HepG2 (cell line): ENCODE data around the gene MRPL20. TPM values are rescaled to one million over a fixed set of nuclear protein-coding genes. Genes with fewer than 3 reads are reported as not detected.

ENCODE experiments used
- ATAC-seq: fragments of 200-7000 bp; cut with Tn5 transposase; 3 replicates; pipeline ENCODE4 v1.9.1; 2020; ENCODE audit warnings: mild to moderate bottlenecking, moderate library complexity
- BruUV-seq: library from RNA; stranded (reverse); fragments of 400-500 nt; replicated peaks from 2 replicates; lab custom pipeline; 2021; lab: Mats Ljungman, UMichigan
- CTCF ChIA-PET: fragments of 300-600 bp; formaldehyde crosslinking; extraction: SDS; loops from one replicate; lab custom pipeline; 2021; ENCODE audit warnings: low total read pairs, inconsistent platforms, low intra/inter-chr PET ratio; lab: Yijun Ruan, JAX
- POLR2A ChIA-PET: fragments of 350-600 bp; sonication (Branson Sonifier 250); formaldehyde crosslinking; loops from one replicate; lab custom pipeline; 2020; ENCODE audit warnings: antibody characterized with exemption, inconsistent platforms; lab: Yijun Ruan, JAX
- DNase-seq: peaks from one replicate; pipeline ENCODE4 v3.0.0-alpha.2; 2015; ENCODE audit warnings: low spot score
- FAIRE-seq: peaks from 3 replicates; lab custom pipeline; 2011; peaks lifted over from hg19 to GRCh38; lab: Jason Lieb, UNC
- H2AFZ ChIP-seq: one replicate; pipeline ENCODE4 v1.6.1; 2011; ENCODE audit warnings: low read length, inconsistent platforms
- H3K27ac ChIP-seq: fragments of 300-600 bp; 3 replicates; pipeline ENCODE4 v1.8.0; 2011; ENCODE audit warnings: mixed run types, mild to moderate bottlenecking, mixed read lengths, low read length, inconsistent platforms; ENCODE audit not compliant: insufficient read depth; ENCODE audit errors: extremely low read length
- H3K27me3 ChIP-seq, 2 experiments: fragments of 200-600 bp in 1 of 2; 2 replicates in 1 of 2; 3 replicates in 1 of 2; pipeline versions ENCODE4 v1.6.0 to v1.8.0; 2011; ENCODE audit warnings: low read length in 2 of 2, mild to moderate bottlenecking in 2 of 2, moderate library complexity in 2 of 2, inconsistent platforms in 1 of 2; ENCODE audit not compliant: insufficient read depth in 2 of 2, control insufficient read depth in 1 of 2
- H3K36me3 ChIP-seq, 2 experiments: fragments of 200-600 bp in 1 of 2; replicated peaks in 1 of 2; 2 replicates in 1 of 2; 3 replicates in 1 of 2; pipeline versions ENCODE4 v1.5.1 to v1.8.0; 2011; ENCODE audit warnings: low read length in 2 of 2, inconsistent platforms in 1 of 2; ENCODE audit not compliant: insufficient read depth in 2 of 2, control insufficient read depth in 1 of 2
- H3K4me1 ChIP-seq: 2 replicates; pipeline ENCODE4 v1.5.1; 2012; ENCODE audit warnings: low read length, inconsistent platforms; ENCODE audit not compliant: insufficient read depth
- H3K4me2 ChIP-seq: 2 replicates; pipeline ENCODE4 v1.6.0; 2011; ENCODE audit warnings: low read depth, low read length, inconsistent platforms
- H3K4me3 ChIP-seq, 3 experiments: fragments of 200-600 bp in 1 of 3; sonication (generic), shearing (Covaris generic) in 1 of 3; replicated peaks in 1 of 3; 2 replicates each; pipeline ENCODE4 v1.5.1; 2011 to 2016; ENCODE audit warnings: low read length in 3 of 3, inconsistent platforms in 2 of 3, low read depth in 2 of 3, mild to moderate bottlenecking in 2 of 3, control low read depth in 1 of 3, mixed read lengths in 1 of 3; ENCODE audit not compliant: insufficient read depth in 1 of 3
- H3K79me2 ChIP-seq: one replicate; pipeline ENCODE4 v1.6.1; 2011; ENCODE audit warnings: low read length, inconsistent platforms; ENCODE audit not compliant: insufficient read depth
- H3K9ac ChIP-seq: 2 replicates; pipeline ENCODE4 v1.6.0; 2011; ENCODE audit warnings: mild to moderate bottlenecking, low read depth, low read length, inconsistent platforms; ENCODE audit not compliant: insufficient read depth
- H3K9me3 ChIP-seq: 2 replicates; pipeline ENCODE4 v1.5.1; 2012; ENCODE audit warnings: mild to moderate bottlenecking, low read length
- H4K20me1 ChIP-seq: 2 replicates; pipeline ENCODE4 v1.6.0; 2011; ENCODE audit warnings: inconsistent platforms, mild to moderate bottlenecking, low read length, moderate library complexity; ENCODE audit not compliant: insufficient read depth
- BRF2 ChIP-seq: sonication (generic); formaldehyde crosslinking; IDR thresholded peaks from 2 replicates; pipeline ENCODE4 v1.8.1; 2022; ENCODE audit warnings: mild to moderate bottlenecking, missing genetic modification reagents
- IRF9 ChIP-seq: sonication (generic); formaldehyde crosslinking; IDR thresholded peaks from 2 replicates; pipeline ENCODE4 v1.8.0; 2022; ENCODE audit warnings: missing genetic modification reagents, mild to moderate bottlenecking, borderline replicate concordance
- LCORL ChIP-seq, 2 experiments: fragments of 450-650 bp in 1 of 2; sonication (generic) in 1 of 2; formaldehyde crosslinking in 1 of 2; IDR thresholded peaks; 2 replicates each; pipeline versions ENCODE4 v1.5.0 to v1.6.1; 2017 to 2020; ENCODE audit warnings: antibody characterized with exemption in 1 of 2, missing genetic modification reagents in 1 of 2
- REPIN1 ChIP-seq: sonication (generic); formaldehyde crosslinking; IDR thresholded peaks from 2 replicates; pipeline ENCODE4 v1.8.0; 2022; ENCODE audit warnings: missing genetic modification reagents, low read depth, mild to moderate bottlenecking, borderline replicate concordance
- XBP1 ChIP-seq: sonication (generic); formaldehyde crosslinking; IDR thresholded peaks from 2 replicates; pipeline ENCODE4 v1.5.0; 2020; ENCODE audit warnings: missing genetic modification reagents
- ZNF253 ChIP-seq: sonication (generic); formaldehyde crosslinking; IDR thresholded peaks from 2 replicates; pipeline ENCODE4 v1.8.0; 2022; ENCODE audit warnings: mild to moderate bottlenecking, missing genetic modification reagents, borderline replicate concordance
- ZNF44 ChIP-seq: sonication (generic); formaldehyde crosslinking; IDR thresholded peaks from 2 replicates; pipeline ENCODE4 v1.5.1; 2020; ENCODE audit warnings: mild to moderate bottlenecking, missing genetic modification reagents
- ZNF639 ChIP-seq: conservative IDR thresholded peaks from 2 replicates; pipeline ENCODE4 v1.6.1; 2018; ENCODE audit warnings: missing genetic modification reagents
- WGBS: methylation state at CpG from one replicate; pipeline ENCODE4 v1.1.6; 2017; ENCODE audit warnings: low lambda C conversion rate; 5-methylcytosine and 5-hydroxymethylcytosine counted together
- in situ Hi-C: cut with HindIII; loops from 2 replicates; pipeline ENCODE4 v1.10.0; 2017; ENCODE audit warnings: low pct_unique_long_range_greater_than_20kb; ENCODE audit not compliant: extremely low pct_ligation_motif_present
- intact Hi-C: fragments of 100-400 bp; cut with micrococcal nuclease; formaldehyde crosslinking; loops from one replicate; pipeline ENCODE4 v1.10.0; 2022; ENCODE audit not compliant: unreplicated experiment
- polyA plus RNA-seq, 8 experiments: library from polyadenylated mRNA; depleted of rRNA in 3 of 8; stranded (reverse) in 7 of 8; unstranded in 1 of 8; fragments of >200 nt; fragmentation: Illumina TruSeq in 4 of 8; extraction: Trizol in 4 of 8; gene quantifications; 2 replicates each; pipeline versions ENCODE4 v1.2.1 to v1.2.3, GENCODE V29; 2011 to 2016; ENCODE audit warnings: low read depth in 4 of 8, missing spikeins in 1 of 8, mixed read lengths in 1 of 8; ENCODE audit not compliant: insufficient read depth in 1 of 8
- total RNA-seq, 5 experiments: library from RNA; depleted of rRNA; stranded (reverse); fragments of >200 nt; fragmentation: Illumina TruSeq; extraction: Trizol; gene quantifications; 2 replicates each; pipeline ENCODE4 v1.2.3, GENCODE V29; 2016; ENCODE audit warnings: low read depth in 1 of 5

Gene MRPL20
- total and polyA plus RNA-seq, 2 of the 13 experiments (the other 11 are each of a cell fraction or from before 2014, with no cell fraction given) = 59.2 to 127 TPM

DNA sequence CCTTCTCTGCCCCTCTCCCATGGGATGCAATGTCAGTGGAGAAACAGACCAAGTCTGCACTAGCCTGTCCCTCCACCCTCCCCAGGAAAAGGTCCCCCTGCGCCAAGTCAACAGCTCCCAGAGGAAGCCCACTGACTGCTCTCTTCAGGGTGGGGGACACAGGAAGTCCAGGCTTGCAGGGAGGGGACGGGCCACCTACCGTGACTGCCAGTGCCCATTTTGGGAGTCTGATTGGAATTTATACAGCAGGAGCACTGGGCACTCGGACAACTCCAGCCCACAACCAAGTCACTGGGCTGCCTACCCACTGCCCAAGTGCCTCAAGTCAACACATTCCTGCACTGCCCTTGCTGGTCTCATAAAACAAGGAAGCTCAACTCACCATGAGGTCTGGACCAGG lies 14.1 kb downstream of the MRPL20 start:
- Histone ChIP-seq H3K4me3 (no peak overlapping the region), H3K36me3 (peaks cover 36 to 86% of the 10 kb centered on the region in 2 experiments), H4K20me1 (peaks cover 2% of the 10 kb centered on the region; the same call in 1 of the 2 replicates)

More for the DNA sequence above, 14.1 kb downstream of the MRPL20 start:
- H3K9ac ChIP-seq = no peak overlapping the region
- no peaks in the 10 kb centered on the region for H3K27me3 ChIP-seq
- TF ChIP-seq XBP1 (no peak), REPIN1 (CRISPR knock-in tag) (no peak), LCORL (IDR thresholded peaks at IDR 0.05) (no peak), LCORL (CRISPR knock-in tag; IDR thresholded peaks at IDR 0.05) (no peak), ZNF44 (CRISPR knock-in tag) (no peak), BRF2 (no peak), ZNF253 (no peak), ZNF639 (CRISPR knock-in tag) (no peak), IRF9 (CRISPR knock-in tag) (no peak)
- TF ChIP-seq, all 625 proteins: peak for 0
- ATAC-seq (no peak), FAIRE-seq (no peak), DNase-seq (no peak)
- BruUV-seq = no TSS peak
- Histone ChIP-seq H3K27ac (no peak overlapping the region), H3K4me2 (no peak overlapping the region), H2AFZ (no peak overlapping the region), H3K9me3 (no peaks in the 10 kb centered on the region), H3K79me2 (peaks cover 26% of the 10 kb centered on the region), H3K4me1 (peaks cover 13% of the 10 kb centered on the region)
- WGBS = 100% methylated on average over 3 of the region's 4 CpGs
- intact Hi-C loops (no loop called here), in situ Hi-C loops (no loop called here)
- ChIA-PET POLR2A (no interaction called here), CTCF (no interaction called here)
